T-helper 2 cell treated with Interferon-gamma antibody and Interleukin-4, amounts not matched to agents 5 μg/mL and 100 μg/mL, for 36 hours (primary cell): ENCODE results near the gene HTR6.

Experiments
- DNase-seq: peaks from one replicate; pipeline ENCODE4 v3.0.0; 2021; ENCODE audit warnings: low spot score
- H3K27ac Mint-ChIP-seq: one replicate; pipeline ENCODE4 v1.8.0; 2021; ENCODE audit warnings: mild to moderate bottlenecking, mixed read lengths
- H3K27me3 Mint-ChIP-seq: one replicate; pipeline ENCODE4 v1.8.0; 2021; ENCODE audit warnings: low read depth, mixed read lengths
- H3K36me3 Mint-ChIP-seq: one replicate; pipeline ENCODE4 v1.8.0; 2021; ENCODE audit warnings: low read depth, mixed read lengths
- H3K4me1 Mint-ChIP-seq: one replicate; pipeline ENCODE4 v1.8.0; 2021; ENCODE audit warnings: low read depth, mixed read lengths
- H3K4me3 Mint-ChIP-seq: one replicate; pipeline ENCODE4 v1.8.0; 2022; ENCODE audit warnings: mild to moderate bottlenecking, moderate library complexity, mixed read lengths
- H3K9me3 Mint-ChIP-seq: one replicate; pipeline ENCODE4 v1.8.0; 2021; ENCODE audit warnings: mixed read lengths

Gene HTR6

GRCh38 chr1:19656780-19657466 lies 7.8 kb upstream of the HTR6 start:
- H3K27me3 Mint-ChIP-seq, result peaks cover 3% of the 10 kb centered on the region
- no peak for DNase-seq
- no peak overlapping the region for H3K4me3 Mint-ChIP-seq
- no peaks in the 10 kb centered on the region for H3K36me3 Mint-ChIP-seq
- no peaks in the 10 kb centered on the region for H3K9me3 Mint-ChIP-seq
- peaks cover 12% of the 10 kb centered on the region for H3K4me1 Mint-ChIP-seq
- no peak overlapping the region for H3K27ac Mint-ChIP-seq

GRCh38 chr1:19657511-19657910 lies 7.2 kb upstream of the HTR6 start:
- H3K9me3 Mint-ChIP-seq, result no peaks in the 10 kb centered on the region
- H3K27ac Mint-ChIP-seq, result no peak overlapping the region
- no peak overlapping the region for H3K4me3 Mint-ChIP-seq
- no peaks in the 10 kb centered on the region for H3K36me3 Mint-ChIP-seq
- peaks cover 12% of the 10 kb centered on the region for H3K4me1 Mint-ChIP-seq
- H3K27me3 Mint-ChIP-seq, result peaks cover 8% of the 10 kb centered on the region
- DNase-seq, result no peak

- DNase-seq, result no peak
- Mint-ChIP-seq H3K4me1 (peaks cover 13% of the 10 kb centered on the region), H3K4me3 (no peak overlapping the region), H3K36me3 (no peaks in the 10 kb centered on the region), H3K9me3 (no peaks in the 10 kb centered on the region), H3K27ac (no peak overlapping the region), H3K27me3 (peaks cover 15% of the 10 kb centered on the region)
Observed at GRCh38 chr1:19658186-19658585, 6.5 kb upstream of the HTR6 start.

- no peak for DNase-seq
- no peak overlapping the region for H3K4me3 Mint-ChIP-seq
- H3K27me3 Mint-ChIP-seq, result peaks cover 39% of the 10 kb centered on the region
- H3K27ac Mint-ChIP-seq, result no peak overlapping the region
- H3K9me3 Mint-ChIP-seq, result no peaks in the 10 kb centered on the region
- no peaks in the 10 kb centered on the region for H3K36me3 Mint-ChIP-seq
- peaks cover 12% of the 10 kb centered on the region for H3K4me1 Mint-ChIP-seq
Observed at GRCh38 chr1:19661721-19662228, 2.9 kb upstream of the HTR6 start.

GRCh38 chr1:19662313-19662712 lies 2.4 kb upstream of the HTR6 start:
- Mint-ChIP-seq H3K4me1 (peaks cover 12% of the 10 kb centered on the region), H3K27ac (no peak overlapping the region), H3K9me3 (no peaks in the 10 kb centered on the region), H3K4me3 (no peak overlapping the region), H3K36me3 (no peaks in the 10 kb centered on the region), H3K27me3 (peaks cover 44% of the 10 kb centered on the region)
- DNase-seq, result no peak

GRCh38 chr1:19665186-19665495 lies 466 bp downstream of the HTR6 start:
- H3K4me1 Mint-ChIP-seq, result peaks cover 8% of the 10 kb centered on the region
- H3K9me3 Mint-ChIP-seq, result no peaks in the 10 kb centered on the region
- no peak for DNase-seq
- no peak overlapping the region for H3K4me3 Mint-ChIP-seq
- H3K27ac Mint-ChIP-seq, result no peak overlapping the region
- no peaks in the 10 kb centered on the region for H3K36me3 Mint-ChIP-seq
- H3K27me3 Mint-ChIP-seq, result peaks cover 59% of the 10 kb centered on the region

- H3K27ac Mint-ChIP-seq, result no peak overlapping the region
- no peaks in the 10 kb centered on the region for H3K9me3 Mint-ChIP-seq
- H3K36me3 Mint-ChIP-seq, result no peaks in the 10 kb centered on the region
- peak overlapping the region; percentile 59 for H3K4me3 Mint-ChIP-seq
- DNase-seq, result no peak
- peaks cover 8% of the 10 kb centered on the region for H3K4me1 Mint-ChIP-seq
- H3K27me3 Mint-ChIP-seq, result peaks cover 59% of the 10 kb centered on the region
Observed at GRCh38 chr1:19665496-19666465, 1.1 kb downstream of the HTR6 start.

- no peaks in the 10 kb centered on the region for H3K9me3 Mint-ChIP-seq
- H3K36me3 Mint-ChIP-seq, result no peaks in the 10 kb centered on the region
- DNase-seq, result no peak
- no peak overlapping the region for H3K27ac Mint-ChIP-seq
- H3K4me3 Mint-ChIP-seq, result no peak overlapping the region
- H3K27me3 Mint-ChIP-seq, result peaks cover 37% of the 10 kb centered on the region
- H3K4me1 Mint-ChIP-seq, result peaks cover 4% of the 10 kb centered on the region
Observed at GRCh38 chr1:19668888-19669287, 4.2 kb downstream of the HTR6 start.

- Mint-ChIP-seq H3K9me3 (no peaks in the 10 kb centered on the region), H3K27ac (no peak overlapping the region), H3K4me3 (no peak overlapping the region), H3K4me1 (peaks cover 2% of the 10 kb centered on the region), H3K27me3 (peaks cover 29% of the 10 kb centered on the region), H3K36me3 (no peaks in the 10 kb centered on the region)
- DNase-seq, result no peak
Observed at GRCh38 chr1:19670787-19671186, 6.1 kb downstream of the HTR6 start.

- no peak overlapping the region for H3K4me3 Mint-ChIP-seq
- no peak for DNase-seq
- H3K4me1 Mint-ChIP-seq, result no peaks in the 10 kb centered on the region
- no peak overlapping the region for H3K27ac Mint-ChIP-seq
- H3K36me3 Mint-ChIP-seq, result no peaks in the 10 kb centered on the region
- peaks cover 15% of the 10 kb centered on the region for H3K27me3 Mint-ChIP-seq
- no peaks in the 10 kb centered on the region for H3K9me3 Mint-ChIP-seq
Observed at GRCh38 chr1:19672237-19672636, 7.6 kb downstream of the HTR6 start.

GRCh38 chr1:19675797-19676196 lies 11.1 kb downstream of the HTR6 start:
- Mint-ChIP-seq H3K27me3 (no peaks in the 10 kb centered on the region), H3K36me3 (no peaks in the 10 kb centered on the region), H3K4me3 (no peak overlapping the region), H3K9me3 (no peaks in the 10 kb centered on the region), H3K27ac (no peak overlapping the region), H3K4me1 (no peaks in the 10 kb centered on the region)
- no peak for DNase-seq

- no peak overlapping the region for H3K4me3 Mint-ChIP-seq
- no peaks in the 10 kb centered on the region for H3K36me3 Mint-ChIP-seq
- H3K4me1 Mint-ChIP-seq, result no peaks in the 10 kb centered on the region
- DNase-seq, result no peak
- no peak overlapping the region for H3K27ac Mint-ChIP-seq
- H3K9me3 Mint-ChIP-seq, result no peaks in the 10 kb centered on the region
- H3K27me3 Mint-ChIP-seq, result no peaks in the 10 kb centered on the region
Observed at GRCh38 chr1:19676438-19676922, 11.8 kb downstream of the HTR6 start.

GRCh38 chr1:19678493-19678892 lies 13.8 kb downstream of the HTR6 start:
- no peaks in the 10 kb centered on the region for H3K4me1 Mint-ChIP-seq
- no peak overlapping the region for H3K27ac Mint-ChIP-seq
- no peaks in the 10 kb centered on the region for H3K9me3 Mint-ChIP-seq

GRCh38 chr1:19678931-19679453 lies 14.3 kb downstream of the HTR6 start:
- Mint-ChIP-seq H3K27me3 (no peaks in the 10 kb centered on the region), H3K4me3 (no peak overlapping the region), H3K36me3 (no peaks in the 10 kb centered on the region), H3K4me1 (no peaks in the 10 kb centered on the region), H3K27ac (no peak overlapping the region), H3K9me3 (no peaks in the 10 kb centered on the region)
- no peak for DNase-seq

More at GRCh38 chr1:19678493-19678892, 13.8 kb downstream of the HTR6 start:
- Mint-ChIP-seq H3K36me3 (no peaks in the 10 kb centered on the region), H3K4me3 (no peak overlapping the region), H3K27me3 (no peaks in the 10 kb centered on the region)
- DNase-seq, result no peak
